Upper lobe of left lung (tissue), 6 donors: ENCODE measurements around the gene INKA2. TPM values are rescaled to one million over a fixed set of nuclear protein-coding genes. Genes with fewer than 3 reads are reported as not detected.
A peak's percentile ranks its signal among the peaks of the same experiment; 100 is the strongest.

Experiments
- ATAC-seq, 2 donors: fragments of 200-7000 bp; cut with Tn5 transposase; one replicate each; pipeline ENCODE4 v1.9.1; 2022; ENCODE audit warnings: mild to moderate bottlenecking in 2 of 2, moderate library complexity in 2 of 2; ENCODE audit not compliant: low FRiP score in 2 of 2
- DNase-seq, 2 donors: peaks; one replicate each; pipeline ENCODE4 v3.0.0-alpha.2; 2019 to 2020
- H3K27ac ChIP-seq, 4 donors: fragments of 200-600 bp; sonication (generic); one replicate each; pipeline ENCODE4 v1.5.1; 2016 to 2019
- H3K27me3 ChIP-seq, 4 donors: fragments of 200-600 bp; sonication (generic); one replicate each; pipeline ENCODE4 v1.5.1; 2017 to 2019
- H3K36me3 ChIP-seq, 4 donors: fragments of 200-600 bp; sonication (generic); one replicate each; pipeline ENCODE4 v1.5.1; 2016 to 2019
- H3K4me1 ChIP-seq, 4 donors: fragments of 200-600 bp; sonication (generic); one replicate each; pipeline ENCODE4 v1.5.1; 2018 to 2019
- H3K4me3 ChIP-seq, 4 donors: fragments of 200-600 bp; sonication (generic); one replicate each; pipeline ENCODE4 v1.5.1; 2017 to 2019; ENCODE audit warnings: mild to moderate bottlenecking in 2 of 4, moderate library complexity in 1 of 4
- H3K9me3 ChIP-seq, 4 donors: fragments of 200-600 bp; sonication (generic); one replicate each; pipeline ENCODE4 v1.5.1; 2018 to 2019
- EP300 ChIP-seq, 4 donors: sonication (generic); formaldehyde crosslinking; IDR thresholded peaks; one replicate each; pipeline ENCODE4 v1.5.1; 2017; ENCODE audit warnings: antibody characterized with exemption in 4 of 4, control low read depth in 2 of 4
- POLR2A ChIP-seq, 4 donors: fragments of 450-650 bp; IDR thresholded peaks; one replicate each; pipeline ENCODE4 v1.5.1; 2016 to 2017; ENCODE audit warnings: antibody characterized with exemption in 4 of 4, mild to moderate bottlenecking in 2 of 4
- POLR2AphosphoS5 ChIP-seq, 2 donors: sonication (generic); formaldehyde crosslinking; IDR thresholded peaks; one replicate each; pipeline ENCODE4 v1.5.1; 2017; ENCODE audit warnings: antibody characterized with exemption in 2 of 2
- WGBS, 2 donors: methylation state at CpG; one replicate each; pipeline ENCODE4 v1.1.5; 2017 to 2018; 5-methylcytosine and 5-hydroxymethylcytosine counted together
- total RNA-seq, 6 donors: library from RNA; depleted of rRNA in 4 of 6; stranded (reverse); fragments of >200 nt in 4 of 6; gene quantifications; one replicate each; pipeline versions ENCODE4 v1.1.0 to v1.2.1, GENCODE V29; 2016 to 2021
- TF ChIP-seq, protein P1 (sequence below), 6 experiments: fragments of 450-650 bp in 4 of 6; fragments of 200-600 bp in 2 of 6; sonication (generic) in 2 of 6; IDR thresholded peaks; one replicate each; pipeline ENCODE4 v1.5.1; 2016 to 2019; ENCODE audit warnings: antibody characterized with exemption in 6 of 6
- donor health status: DM: no; HTN: no; CAD: no; lungs with moderate emphysema.
- donor health status: DM: no; HTN: yes; CAD: no; lungs with severe emphysema.

The INKA2 gene
- total RNA-seq, 6 donors from 2014 or later: 4.5 to 11.5 (median 7.4) TPM

DNA sequence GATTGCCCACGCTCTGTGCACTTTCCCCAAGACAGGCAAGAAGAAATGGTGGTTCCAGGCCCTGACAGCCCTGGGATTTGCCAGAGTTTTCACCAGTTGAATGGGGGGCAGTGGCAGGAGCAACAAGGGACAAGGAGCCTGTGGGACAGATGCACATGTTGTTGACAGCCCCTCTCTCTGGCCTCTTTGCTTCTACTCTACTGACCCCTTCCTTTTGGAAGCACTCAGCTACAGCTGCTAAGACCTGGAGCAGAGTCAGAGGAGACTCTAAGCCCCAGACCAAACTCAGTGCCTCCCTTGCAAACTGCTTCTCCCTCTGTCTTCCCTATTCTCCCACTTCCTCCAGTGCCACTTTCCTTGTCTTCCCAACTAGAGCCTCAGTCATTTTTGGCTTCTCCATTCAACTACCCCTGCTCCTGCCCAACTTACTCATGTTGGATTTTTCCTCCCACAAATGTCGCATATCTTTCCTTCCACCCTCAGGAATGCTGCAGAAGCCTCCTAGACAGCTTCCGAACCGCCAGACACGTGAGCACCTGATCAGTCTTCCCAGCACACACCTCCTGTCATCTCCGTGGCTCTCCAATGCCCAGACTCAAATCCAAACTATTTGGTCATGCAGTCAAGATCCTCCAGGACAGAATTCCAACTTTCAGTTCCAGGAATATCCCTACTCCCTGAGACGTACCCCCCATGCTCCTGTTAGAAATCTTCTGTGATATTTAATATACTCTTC is 9.1 kb downstream of the INKA2 start:
- TF ChIP-seq, protein P1, sequence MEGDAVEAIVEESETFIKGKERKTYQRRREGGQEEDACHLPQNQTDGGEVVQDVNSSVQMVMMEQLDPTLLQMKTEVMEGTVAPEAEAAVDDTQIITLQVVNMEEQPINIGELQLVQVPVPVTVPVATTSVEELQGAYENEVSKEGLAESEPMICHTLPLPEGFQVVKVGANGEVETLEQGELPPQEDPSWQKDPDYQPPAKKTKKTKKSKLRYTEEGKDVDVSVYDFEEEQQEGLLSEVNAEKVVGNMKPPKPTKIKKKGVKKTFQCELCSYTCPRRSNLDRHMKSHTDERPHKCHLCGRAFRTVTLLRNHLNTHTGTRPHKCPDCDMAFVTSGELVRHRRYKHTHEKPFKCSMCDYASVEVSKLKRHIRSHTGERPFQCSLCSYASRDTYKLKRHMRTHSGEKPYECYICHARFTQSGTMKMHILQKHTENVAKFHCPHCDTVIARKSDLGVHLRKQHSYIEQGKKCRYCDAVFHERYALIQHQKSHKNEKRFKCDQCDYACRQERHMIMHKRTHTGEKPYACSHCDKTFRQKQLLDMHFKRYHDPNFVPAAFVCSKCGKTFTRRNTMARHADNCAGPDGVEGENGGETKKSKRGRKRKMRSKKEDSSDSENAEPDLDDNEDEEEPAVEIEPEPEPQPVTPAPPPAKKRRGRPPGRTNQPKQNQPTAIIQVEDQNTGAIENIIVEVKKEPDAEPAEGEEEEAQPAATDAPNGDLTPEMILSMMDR (IDR thresholded peaks at IDR 0.05): no peak
- no peak for TF ChIP-seq POLR2AphosphoS5 (IDR thresholded peaks at IDR 0.05)
- no peak for TF ChIP-seq POLR2A (IDR thresholded peaks at IDR 0.05)
- no peak for TF ChIP-seq EP300 (IDR thresholded peaks at IDR 0.05)
- no peak overlapping the region for H3K4me3 ChIP-seq
- H3K9me3 ChIP-seq: no peaks in the 10 kb centered on the region
- H3K4me1 ChIP-seq: peaks cover 20 to 24% (median 20%) of the 10 kb centered on the region in 4 donors
- no peak overlapping the region for H3K27ac ChIP-seq
- DNase-seq: no peak
- H3K36me3 ChIP-seq: peaks cover 0 to 13% (median 0%) of the 10 kb centered on the region in 4 donors
- no peak for ATAC-seq
- no peaks in the 10 kb centered on the region for H3K27me3 ChIP-seq
- 77 to 79% methylated on average over 7 of the region's 7 CpGs for WGBS, 2 donors

DNA sequence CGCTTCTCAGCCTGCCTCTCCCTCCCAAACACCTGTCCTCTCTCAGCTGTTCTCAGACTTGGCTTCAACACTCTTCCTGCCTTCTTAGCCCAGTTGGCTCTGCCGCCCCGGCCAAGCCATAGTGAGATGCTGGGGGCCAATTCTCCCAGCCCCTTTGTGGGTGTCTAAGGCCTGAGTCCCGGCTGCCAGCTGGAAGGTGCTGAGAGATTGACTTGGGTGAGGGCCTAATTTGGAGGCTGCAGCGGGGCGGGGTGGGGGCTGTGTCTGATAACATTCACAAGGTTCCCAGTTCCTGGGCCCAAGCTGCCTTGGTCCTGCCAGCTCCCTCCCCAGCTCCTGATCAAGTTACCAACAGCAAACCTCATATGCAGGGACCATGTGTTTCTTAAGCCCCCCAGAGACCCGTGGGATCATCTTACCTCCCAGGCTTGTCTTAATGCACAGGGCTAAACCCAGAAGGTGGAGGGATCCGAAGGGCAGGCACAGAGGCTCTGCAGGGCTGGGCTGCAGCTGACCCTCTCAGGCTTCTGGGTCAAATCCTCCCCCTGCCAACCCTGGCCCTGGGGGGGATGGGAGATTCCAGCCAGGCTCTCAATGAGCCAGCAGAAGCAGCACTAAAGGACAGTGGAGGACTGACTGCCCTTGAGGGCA is 9.8 kb downstream of the INKA2 start:
- Histone ChIP-seq H3K36me3 (peaks cover 0 to 13% (median 0%) of the 10 kb centered on the region in 4 donors), H3K27me3 (no peaks in the 10 kb centered on the region), H3K9me3 (no peaks in the 10 kb centered on the region), H3K4me3 (no peak overlapping the region), H3K27ac (no peak overlapping the region), H3K4me1 (peaks cover 15 to 20% (median 17%) of the 10 kb centered on the region in 4 donors)
- no peak for TF ChIP-seq EP300 (IDR thresholded peaks at IDR 0.05)
- DNase-seq (no peak), ATAC-seq (no peak)
- 77 to 90% methylated on average over 6 to 8 of the region's 8 CpGs for WGBS, 2 donors

DNA sequence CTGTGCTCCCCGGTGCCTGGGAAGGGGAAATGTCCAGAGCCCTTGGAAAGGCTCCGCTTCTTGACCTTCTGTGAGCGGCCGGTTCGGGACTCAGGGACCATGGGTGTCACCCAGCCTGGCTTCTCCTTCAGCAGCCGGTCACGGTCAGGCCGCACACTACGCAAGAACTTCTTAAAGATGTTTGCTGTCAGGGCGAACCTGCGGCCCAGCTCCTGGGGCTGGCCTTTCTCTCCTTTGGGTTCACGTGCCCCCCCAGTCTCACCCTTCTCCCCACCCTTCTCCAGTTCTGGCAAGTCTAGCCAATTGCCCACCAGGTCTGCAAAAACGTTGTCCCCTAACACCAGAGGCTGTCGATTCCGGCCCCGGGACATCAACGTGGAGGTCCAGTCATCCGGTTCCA is 12.1 kb downstream of the INKA2 start:
- 89 to 94% methylated on average over 18 of the region's 18 CpGs for WGBS, 2 donors
- TF ChIP-seq POLR2AphosphoS5 (IDR thresholded peaks at IDR 0.05) (no peak), EP300 (IDR thresholded peaks at IDR 0.05) (no peak), POLR2A (IDR thresholded peaks at IDR 0.05) (no peak)
- TF ChIP-seq, protein P1 (IDR thresholded peaks at IDR 0.05): no peak
- DNase-seq (no peak), ATAC-seq (no peak)
- H3K4me1 ChIP-seq: peaks cover 5 to 10% (median 7%) of the 10 kb centered on the region in 4 donors
- H3K27ac ChIP-seq: no peak overlapping the region
- no peaks in the 10 kb centered on the region for H3K27me3 ChIP-seq
- peaks cover 0 to 13% (median 0%) of the 10 kb centered on the region in 4 donors for H3K36me3 ChIP-seq
- H3K9me3 ChIP-seq: no peaks in the 10 kb centered on the region
- no peak overlapping the region for H3K4me3 ChIP-seq

DNA sequence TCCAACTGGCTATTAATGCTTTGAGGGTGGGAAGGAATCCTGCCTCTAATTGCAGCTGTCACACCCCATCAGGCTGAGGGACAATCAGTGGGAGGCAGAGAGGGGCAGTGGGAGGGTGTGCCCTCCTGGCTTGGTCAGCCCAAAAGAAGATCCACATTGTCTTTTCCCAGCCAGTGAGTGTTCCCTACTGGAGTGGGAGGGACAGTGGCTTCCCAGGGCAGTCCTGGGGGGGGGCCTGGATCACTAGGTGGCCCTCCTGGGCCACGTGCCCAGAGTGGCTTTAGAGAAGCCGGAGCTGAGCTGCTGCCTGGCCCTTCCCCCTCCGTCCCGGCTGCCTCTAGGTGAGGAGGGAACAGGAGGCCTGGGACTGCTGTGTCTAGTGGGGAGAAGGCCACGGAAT is 14.0 kb downstream of the INKA2 start:
- Histone ChIP-seq H3K36me3 (peaks cover 0 to 13% (median 0%) of the 10 kb centered on the region in 4 donors), H3K27ac (no peak overlapping the region), H3K4me1 (peaks cover 23 to 29% (median 26%) of the 10 kb centered on the region in 4 donors), H3K27me3 (no peaks in the 10 kb centered on the region), H3K4me3 (no peak overlapping the region), H3K9me3 (no peaks in the 10 kb centered on the region)
- 59 to 78% methylated on average over 1 to 4 of the region's 5 CpGs for WGBS, 2 donors
- ATAC-seq (no peak), DNase-seq (peak in 1 of 2 donors; percentile 55)
- TF ChIP-seq EP300 (IDR thresholded peaks at IDR 0.05): no peak
- no peak for TF ChIP-seq POLR2A (IDR thresholded peaks at IDR 0.05)
- no peak for TF ChIP-seq POLR2AphosphoS5 (IDR thresholded peaks at IDR 0.05)
- TF ChIP-seq, protein P1 (IDR thresholded peaks at IDR 0.05): no peak

DNA sequence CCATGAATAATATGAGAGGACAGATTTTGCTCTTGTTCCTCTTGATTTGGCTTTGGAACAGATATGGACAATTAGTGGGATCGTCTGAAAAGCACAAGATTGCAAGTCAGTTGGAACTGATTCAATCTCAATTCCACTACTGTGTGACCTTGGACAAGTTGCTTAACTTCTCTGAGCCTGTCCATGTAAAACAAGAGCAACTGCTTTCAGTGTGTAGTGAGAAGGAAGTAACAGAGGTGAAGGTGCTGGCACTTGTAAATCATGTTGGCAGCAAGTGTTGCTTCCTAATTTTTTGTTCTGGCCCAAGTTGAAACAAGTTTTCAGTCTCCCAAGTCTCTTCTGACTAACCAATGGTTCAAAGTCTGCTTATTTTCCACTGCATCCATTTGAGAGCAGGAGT is 15.3 kb downstream of the INKA2 start:
- Histone ChIP-seq H3K4me3 (no peak overlapping the region), H3K4me1 (peaks cover 30 to 41% (median 34%) of the 10 kb centered on the region in 4 donors), H3K27me3 (no peaks in the 10 kb centered on the region), H3K27ac (no peak overlapping the region), H3K36me3 (peaks cover 0 to 13% (median 0%) of the 10 kb centered on the region in 4 donors), H3K9me3 (no peaks in the 10 kb centered on the region)
- no peak for DNase-seq
- 47 to 59% methylated on average over 1 of the region's 1 CpG for WGBS, 2 donors
- no peak for ATAC-seq
- TF ChIP-seq POLR2AphosphoS5 (IDR thresholded peaks at IDR 0.05) (no peak), POLR2A (IDR thresholded peaks at IDR 0.05) (no peak)
- TF ChIP-seq, protein P1 (IDR thresholded peaks at IDR 0.05): no peak
